Stimulated activated CD4-positive, alpha-beta T cell treated with anti-CD3 and anti-CD28 coated beads, Interleukin-4, amount 100 ng/mL, for 24 hours (primary cell): ENCODE data around the gene SSBP1.

ENCODE experiments used
- DNase-seq: peaks from one replicate; pipeline ENCODE4 v3.0.0-alpha.2; 2020

SSBP1 gene

DNA sequence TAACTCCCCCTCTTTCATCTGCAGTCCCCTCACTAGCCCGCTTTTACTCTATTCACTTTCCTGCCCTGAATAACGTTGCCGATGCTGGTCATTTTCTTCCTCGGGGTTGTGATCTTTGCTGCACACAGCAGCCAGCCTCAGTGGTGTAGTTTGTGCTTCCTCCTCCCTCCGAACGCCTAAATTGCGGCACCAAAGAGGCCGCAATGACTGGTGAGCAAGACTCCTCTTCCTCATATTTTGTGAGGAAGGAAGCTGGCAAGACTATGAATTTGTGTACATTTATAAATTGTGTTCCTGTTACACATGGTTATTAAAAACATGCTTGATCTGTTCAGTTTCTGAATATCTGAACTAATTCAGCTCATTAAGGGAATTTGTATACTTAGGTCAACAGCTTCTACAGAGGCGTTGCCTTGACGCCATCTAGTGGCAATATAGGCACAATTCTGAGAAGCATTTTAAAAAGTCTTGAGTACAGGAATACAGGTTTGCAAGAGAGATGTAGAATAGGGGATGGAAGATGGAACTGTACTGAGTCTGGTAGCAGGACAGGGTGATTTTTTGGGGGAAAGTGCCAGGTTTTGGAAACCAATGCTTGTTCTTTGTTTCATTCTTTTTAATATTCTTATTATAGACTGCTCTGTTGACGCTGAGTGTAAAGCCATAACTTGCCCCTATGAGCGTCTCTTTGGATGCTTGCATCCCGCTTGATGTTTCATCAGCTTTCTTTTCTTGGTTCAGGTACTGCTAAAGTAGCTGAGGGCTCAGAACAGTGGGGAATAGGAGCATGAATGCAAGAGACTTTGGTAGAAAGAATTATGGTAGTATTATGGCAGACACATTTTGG, 47.8 kb downstream of the SSBP1 start:
- peak; percentile 24 for DNase-seq

DNA sequence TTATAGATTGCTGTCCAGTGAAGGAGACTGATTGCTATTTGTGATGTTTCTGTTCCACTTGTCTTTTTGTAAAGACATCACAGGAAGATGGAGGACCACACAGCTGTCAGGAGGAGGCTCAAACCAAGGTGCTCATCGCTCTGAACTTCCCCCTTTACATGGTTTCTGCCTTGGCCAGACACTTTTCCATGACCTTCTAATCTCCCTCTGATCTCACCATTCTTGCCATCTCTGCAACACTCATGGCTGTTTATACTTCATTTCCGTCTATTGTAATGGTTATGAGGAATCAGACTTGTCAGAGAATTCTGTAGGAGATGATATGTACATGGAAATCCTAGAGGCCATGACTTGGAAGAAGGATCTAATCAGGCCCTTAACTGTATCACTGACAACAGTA, 50.1 kb downstream of the SSBP1 start:
- DNase-seq = no peak

DNA sequence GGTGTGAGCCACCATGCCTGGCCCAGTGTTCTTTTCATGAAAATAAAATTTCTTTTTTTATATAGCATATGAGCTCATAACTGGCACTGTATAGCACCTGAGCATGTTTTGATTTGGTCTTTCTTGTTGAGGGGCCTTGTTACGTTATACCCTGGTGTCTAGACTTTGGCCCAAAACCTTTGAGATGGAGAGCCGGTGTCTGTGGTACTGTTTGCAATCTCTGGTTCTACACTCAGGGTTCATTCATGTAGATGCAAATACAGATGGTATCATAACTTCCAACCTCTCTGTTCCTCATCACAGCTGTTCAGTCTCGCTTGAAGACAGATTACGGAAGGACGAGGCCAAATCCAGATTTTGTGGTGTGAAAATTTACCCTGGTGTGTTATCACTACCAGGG, 51.8 kb downstream of the SSBP1 start, which contains the start of gene TAS2R5:
Gene TAS2R5, plus strand, starts transcription at position 301 of the 400 bp plus-strand sequence. CDS start 145 bp downstream, outside the sequence.
- DNase-seq = no peak

DNA sequence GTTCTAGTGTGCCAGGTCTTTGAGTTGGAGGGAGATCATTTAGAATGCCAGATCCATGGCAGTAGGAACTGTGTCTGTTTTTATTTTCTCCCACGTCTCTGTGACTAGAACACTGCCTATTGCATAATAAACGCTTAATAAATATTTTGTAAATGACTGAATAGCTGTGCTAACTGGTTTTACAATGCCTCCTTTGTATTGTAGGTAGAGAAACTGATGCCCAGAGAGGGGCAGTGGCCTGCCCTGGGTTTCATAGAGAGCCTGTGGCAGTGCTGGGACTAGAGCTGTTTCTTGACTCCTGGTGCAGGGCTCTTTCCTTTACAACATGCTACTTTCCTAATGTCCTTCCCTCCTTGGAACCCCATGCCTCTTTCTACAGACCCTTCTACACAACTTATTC, 54.4 kb downstream of the SSBP1 start:
- no peak for DNase-seq
